NCI-H146 (cell line): ENCODE results near the gene WNT11.
"Not testable (repeated sequence)": the region's sequence is repeated elsewhere in the genome, so short reads cannot be mapped to it uniquely, and the experiment has no call there.

Source experiments
- DNase-seq: peaks from one replicate; lab custom pipeline; 2025; lab: John Stamatoyannopoulos, UW

Gene WNT11

DNA sequence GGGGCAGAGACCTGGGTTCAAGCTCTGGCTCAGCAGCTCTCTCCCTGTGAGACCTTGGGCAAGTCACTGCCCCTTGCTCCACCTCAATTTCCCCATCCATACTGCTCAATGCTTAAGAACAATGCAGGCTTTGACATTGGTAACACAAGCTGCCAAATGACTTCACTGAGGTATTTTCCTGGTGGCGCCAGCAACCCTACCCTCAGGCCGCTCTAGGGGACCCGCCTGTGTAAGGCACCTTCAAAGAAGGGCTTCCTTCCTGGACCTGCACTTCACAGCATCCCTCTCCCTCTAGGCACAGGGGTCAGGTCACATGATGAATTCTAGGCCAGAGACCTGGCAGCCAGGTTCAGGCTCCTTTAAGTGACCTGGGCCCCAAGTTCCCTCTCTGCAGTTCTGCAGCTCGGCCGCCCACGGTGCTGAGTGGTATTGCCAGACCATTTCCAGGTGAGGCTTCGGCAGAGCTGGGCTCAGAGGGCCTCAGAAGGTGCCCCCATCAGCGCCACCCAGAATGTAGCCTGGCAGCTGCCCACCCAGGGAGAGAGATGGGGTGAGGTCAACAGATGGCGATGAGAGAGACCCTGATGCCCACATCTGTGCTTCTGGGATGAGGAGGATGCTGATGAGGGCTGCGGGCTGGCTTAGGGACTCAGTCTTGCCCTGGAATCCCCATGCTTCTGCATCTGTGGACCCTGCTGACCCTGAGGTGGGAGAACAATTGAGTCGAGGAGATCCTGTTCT, 4.5 kb downstream of the WNT11 start:
- no peak for DNase-seq

DNA sequence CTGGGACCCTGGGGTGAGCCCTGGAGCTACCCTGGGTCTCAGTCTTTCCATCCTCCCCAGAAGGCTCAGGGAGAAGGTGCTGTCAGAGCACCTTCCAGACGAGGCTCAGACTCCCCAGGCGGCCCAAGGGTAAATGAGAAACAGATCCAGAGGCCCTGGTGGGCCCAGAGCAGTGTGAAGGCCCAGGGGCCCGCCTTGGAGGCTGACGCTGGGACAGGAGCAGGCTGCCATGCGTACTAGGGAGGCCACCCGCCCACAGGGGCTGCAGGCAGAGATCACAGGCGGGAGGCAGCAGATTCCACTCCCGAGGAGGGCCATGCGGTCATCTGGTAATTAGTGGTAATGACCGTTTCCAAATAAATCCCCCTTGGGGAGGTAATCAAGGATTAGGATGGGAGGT, 5.2 kb downstream of the WNT11 start:
- DNase-seq, result no peak

- DNase-seq, result no peak
These were observed 6.0 kb downstream of the WNT11 start for GRCh38 chr11:76200006-76200940.

- not testable (repeated sequence) for DNase-seq
These were observed 7.6 kb downstream of the WNT11 start for GRCh38 chr11:76198691-76199090.

- DNase-seq, result no peak
These were observed 8.2 kb downstream of the WNT11 start for GRCh38 chr11:76197941-76198640.

DNA sequence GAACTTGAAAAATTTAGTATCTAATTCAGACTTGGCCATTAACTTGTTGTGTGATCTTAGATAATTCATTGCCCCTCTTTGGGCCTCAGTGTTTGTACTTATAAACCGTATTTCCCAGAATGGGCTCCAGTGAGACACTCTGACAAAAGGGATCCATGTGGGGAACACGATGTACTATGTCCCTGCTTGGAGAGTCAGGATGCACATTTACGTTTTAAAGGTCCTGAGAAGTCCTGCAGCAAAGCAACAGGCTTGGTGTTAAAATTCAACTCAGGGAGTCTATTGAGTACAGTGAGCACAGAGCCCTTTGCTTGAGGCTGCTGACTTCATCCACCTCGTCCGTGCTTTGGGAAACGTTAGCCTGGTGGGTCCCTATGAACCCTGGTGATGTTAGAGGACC, 9.0 kb downstream of the WNT11 start:
- no peak for DNase-seq

DNA sequence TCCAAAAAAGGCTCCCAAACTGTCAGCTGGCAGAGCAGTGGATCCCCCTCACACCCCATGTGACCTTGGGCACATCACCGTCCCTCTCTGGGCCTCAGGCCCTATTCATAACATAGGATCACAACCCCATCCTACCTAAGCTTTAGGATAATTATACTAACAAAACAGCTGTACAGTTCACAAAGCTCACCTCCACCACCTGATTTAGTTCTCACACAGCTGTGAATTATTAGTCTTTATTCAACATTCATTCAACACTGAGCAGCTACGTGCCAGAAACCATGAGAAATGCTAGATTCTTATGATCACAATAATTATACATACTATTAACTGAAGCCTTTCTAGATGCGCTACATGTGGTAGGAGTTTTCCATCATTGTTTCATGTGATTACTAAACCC, 9.5 kb downstream of the WNT11 start:
- no peak for DNase-seq

DNA sequence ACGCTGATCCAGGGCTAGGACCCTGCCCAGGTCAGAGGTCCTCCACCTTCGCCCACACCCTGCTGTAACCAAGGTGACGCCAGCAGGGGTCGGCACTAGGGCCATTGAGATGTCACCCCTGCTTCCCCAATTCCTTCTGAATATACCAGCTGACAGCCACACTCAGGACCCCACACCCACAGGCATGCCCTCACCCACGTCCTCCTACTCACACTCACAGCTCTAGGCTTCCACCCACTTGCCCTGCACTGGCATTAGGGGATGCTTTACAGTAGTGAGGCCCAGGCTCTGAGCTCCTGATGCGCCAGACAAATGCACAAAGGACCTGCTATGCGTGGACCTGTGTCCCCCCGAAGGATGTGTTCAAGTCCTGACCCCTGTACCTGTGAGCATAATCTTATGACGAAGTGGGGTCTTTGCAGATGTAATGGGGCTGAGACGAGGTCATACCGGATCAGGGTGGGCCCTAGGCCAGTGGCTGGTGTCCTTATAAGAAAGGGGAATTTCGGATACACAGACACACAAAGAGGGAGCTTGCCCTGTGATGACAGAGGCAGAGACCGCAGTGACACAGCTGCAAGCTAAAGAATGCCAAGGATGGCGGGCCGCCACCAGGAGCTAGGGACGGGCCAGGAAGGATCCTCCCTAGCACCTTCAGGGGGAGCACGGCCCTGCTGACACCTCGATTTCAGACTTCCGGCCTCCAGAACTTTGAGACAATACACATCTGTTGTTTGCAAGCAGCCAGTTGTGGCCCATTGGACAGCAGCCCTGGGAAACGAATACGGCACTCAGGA, 11.2 kb downstream of the WNT11 start:
- no peak for DNase-seq

DNA sequence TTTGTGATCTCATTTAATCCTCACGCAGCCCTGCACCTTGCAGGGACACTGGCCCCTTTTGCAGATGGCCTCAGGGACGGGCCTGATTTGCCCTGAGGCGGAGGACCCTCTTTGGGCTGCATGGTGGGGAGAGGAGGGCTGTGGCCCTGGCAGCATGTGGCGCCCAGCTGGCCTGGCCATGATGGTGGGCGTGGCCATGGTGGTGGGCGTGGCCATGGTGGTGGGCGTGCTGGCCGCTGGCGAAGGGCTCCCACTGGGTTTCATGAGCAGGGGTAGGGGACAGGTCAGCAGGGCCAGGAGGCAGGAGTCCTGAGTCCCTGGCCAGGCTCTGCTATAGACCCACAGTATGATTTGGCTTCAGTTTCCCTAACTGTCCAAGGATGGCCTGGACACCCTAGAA, 13.1 kb downstream of the WNT11 start:
- no peak for DNase-seq

DNA sequence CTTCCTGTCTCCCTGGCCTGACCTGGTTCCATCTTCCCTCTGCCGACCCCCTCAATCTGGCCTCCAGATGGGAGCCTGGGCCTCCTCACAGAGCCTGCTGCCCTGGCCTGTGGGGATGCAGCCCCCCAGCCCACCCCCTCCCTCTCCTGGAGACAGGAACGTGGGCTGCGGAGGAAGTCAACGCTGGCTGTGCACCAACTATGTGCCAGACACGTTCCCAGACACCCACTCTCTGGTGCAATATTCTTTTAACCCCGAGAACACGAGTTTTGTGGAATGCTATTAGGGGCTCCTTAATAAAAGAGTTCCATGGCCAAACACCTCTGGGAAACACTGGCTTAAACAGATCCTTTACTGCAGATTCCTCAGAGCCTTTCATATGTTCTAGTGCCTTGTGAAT, 15.9 kb downstream of the WNT11 start:
- no peak for DNase-seq

DNA sequence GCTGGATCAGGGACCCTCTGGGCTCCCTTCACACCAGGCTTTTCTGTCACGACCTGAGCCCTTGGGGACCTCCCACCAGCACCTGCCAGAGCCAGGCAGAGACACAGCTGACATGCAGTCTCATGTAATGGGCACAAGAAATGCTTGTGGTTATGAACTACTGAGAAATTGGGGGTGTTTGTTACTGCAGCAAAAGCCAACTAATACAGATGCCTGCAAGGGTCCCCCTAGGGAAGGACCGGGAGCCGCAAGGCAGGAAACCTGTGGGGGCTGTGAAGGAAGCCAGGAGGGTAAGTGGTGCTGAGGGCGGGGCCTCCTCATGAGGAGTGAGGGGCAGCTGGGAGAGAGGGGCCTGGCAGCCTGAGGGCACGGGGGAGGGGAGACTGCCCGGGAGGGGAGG, 16.6 kb downstream of the WNT11 start:
- no peak for DNase-seq

DNA sequence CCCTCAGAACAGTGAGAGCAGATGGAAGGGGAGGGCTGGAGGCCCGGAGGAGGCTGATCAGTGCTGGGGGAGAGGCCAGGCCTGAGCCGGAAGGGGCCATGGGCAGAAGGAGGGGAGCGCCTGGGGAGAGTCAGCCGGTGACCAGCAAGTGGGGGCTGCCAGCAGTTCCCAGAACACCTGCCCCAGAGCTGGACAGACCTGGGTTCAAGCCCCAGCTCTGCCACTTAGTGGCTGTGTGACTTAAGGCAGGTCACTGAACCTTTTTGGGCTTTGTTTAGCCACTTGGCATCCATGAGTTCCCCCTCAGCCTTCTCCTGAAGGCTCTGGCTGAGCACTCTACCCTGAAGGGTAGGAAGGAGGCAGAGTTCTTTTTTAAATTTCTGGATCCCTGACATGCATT, 17.4 kb downstream of the WNT11 start:
- no peak for DNase-seq

DNA sequence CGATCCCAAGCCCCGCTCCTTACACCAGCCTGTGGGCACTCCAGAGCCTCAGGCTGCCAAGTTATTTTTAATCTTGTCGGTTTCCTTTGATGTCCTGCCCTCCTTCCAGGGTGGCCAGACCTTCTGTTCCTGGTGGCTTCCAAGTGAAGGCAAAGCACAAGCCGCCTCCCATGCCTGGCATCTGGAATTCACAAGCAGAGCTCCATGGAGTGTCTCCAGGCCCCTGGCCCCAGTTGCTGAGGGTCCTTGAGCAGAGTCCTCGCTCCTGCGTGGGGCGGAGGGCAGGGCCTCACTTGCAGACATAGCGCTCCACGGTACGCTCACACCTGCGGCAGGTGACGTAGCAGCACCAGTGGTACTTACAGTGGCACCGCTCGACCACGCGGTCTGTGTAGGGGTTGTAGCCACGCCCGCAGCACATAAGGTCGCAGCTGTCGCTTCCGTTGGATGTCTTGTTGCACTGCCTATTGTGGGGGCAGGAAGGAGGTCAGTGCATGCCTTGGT, 19.5 kb downstream of the WNT11 start:
- no peak for DNase-seq

DNA sequence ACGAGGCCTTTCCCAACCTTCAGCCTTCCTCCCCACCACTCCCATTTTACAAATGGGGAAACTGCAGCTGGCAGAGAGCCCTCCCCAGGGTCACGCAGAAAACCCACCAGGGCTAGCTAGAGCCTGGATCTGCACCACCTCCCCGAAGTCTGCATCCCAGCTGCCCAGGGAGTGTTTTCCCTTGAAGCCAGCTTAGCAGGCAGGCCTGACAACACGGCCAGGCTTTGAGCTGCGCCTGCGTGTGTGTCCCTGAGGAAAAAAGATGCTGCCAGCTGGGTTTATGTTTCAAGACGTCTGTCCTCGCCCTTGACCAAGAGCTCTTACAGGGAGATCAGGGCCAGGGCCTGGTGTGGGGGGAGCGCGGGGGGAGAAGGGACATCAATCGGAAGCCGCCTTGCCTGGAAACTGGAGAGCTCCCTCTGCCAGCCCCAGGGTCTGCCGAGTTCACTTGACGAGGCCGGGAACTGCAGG, 20.3 kb downstream of the WNT11 start:
- no peak for DNase-seq

- DNase-seq, result no peak
These were observed 20.8 kb downstream of the WNT11 start for GRCh38 chr11:76185511-76185910.

GRCh38 chr11:76184551-76184993, 21.7 kb downstream of the WNT11 start:
- DNase-seq, result peak; percentile 41

DNA sequence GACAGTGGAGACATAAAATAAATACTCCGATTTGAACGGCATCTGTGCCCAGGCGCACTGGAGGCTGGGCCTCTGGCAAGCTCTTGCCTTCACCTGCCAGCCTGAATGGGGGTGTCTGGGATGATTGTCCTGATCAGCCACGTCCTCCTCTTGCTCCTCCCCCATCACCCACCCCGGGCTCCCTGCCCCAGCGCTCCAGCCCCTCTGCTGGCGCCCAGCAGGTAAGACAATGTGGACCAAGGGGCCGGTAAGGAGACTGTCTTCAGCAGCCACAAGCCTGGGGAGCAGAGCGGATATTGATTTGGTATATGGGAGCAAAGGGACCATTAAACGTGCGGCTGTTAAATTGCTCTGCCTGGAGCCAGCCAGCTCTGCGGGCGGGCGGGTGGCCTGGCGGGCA, 24.9 kb downstream of the WNT11 start:
- DNase-seq, result no peak

- no peak for DNase-seq
These were observed 27.2 kb downstream of the WNT11 start for GRCh38 chr11:76179147-76179546.

DNA sequence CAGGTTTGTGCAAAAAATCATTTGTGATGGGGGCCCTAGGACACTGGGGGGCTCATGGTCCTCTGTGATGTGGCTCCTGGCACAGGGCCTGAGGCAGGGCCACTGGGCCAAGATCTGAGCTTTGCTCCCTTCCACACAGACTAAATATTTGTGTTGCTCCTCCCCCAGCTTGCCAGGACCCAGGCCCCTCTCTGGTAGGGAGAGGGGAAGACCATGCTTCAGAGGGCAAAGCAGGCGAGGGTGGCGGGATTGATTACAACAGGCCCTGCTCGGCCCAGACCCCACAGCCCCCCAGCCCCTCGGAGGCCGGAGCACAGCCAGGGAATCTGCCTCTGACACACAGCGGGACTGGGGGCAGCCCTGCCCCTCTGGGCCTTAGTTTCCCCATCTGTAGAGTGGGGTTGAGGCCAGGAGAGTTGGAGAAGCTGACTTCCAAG, 29.0 kb downstream of the WNT11 start:
- no peak for DNase-seq

GRCh38 chr11:76176463-76176862, 29.8 kb downstream of the WNT11 start:
- no peak for DNase-seq

- DNase-seq, result no peak
These were observed 30.5 kb downstream of the WNT11 start for GRCh38 chr11:76175783-76176182.
